ENCODE measurements around the gene ST3GAL2.
"Not testable (repeated sequence)": the region's sequence is repeated elsewhere in the genome, so short reads cannot be mapped to it uniquely, and the experiment has no call there.

Gene ST3GAL2

GRCh38 chr16:70372921-70373728, 65.8 kb downstream of the ST3GAL2 start:
- no peak overlapping the region for H3K27ac ChIP-seq
- no peak for TF ChIP-seq CTCF (conservative IDR thresholded peaks at IDR 0.05)

GRCh38 chr16:70370924-70371323, 68.0 kb downstream of the ST3GAL2 start:
- H3K27ac ChIP-seq, result no peak overlapping the region
- no peak for TF ChIP-seq CTCF (conservative IDR thresholded peaks at IDR 0.05)

DNA sequence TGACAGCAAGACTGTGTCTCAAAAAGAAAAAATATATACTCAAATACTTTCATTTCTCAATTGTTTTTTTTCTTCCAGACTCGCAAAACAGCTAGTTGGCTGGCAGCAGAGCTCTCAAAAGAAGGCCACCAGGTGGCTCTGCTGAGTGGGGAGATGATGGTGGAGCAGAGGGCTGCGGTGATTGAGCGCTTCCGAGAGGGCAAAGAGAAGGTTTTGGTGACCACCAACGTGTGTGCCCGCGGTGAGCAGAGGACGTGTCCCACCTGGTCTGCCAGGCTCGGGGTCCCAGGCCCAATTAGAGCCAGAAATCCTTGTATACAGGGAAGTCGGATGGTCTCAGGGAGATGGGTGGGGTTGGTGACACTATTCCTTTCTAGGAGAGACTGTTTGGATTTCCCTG, 68.8 kb downstream of the ST3GAL2 start:
- not testable (repeated sequence) for H3K27ac ChIP-seq
- peak; percentile 77 for TF ChIP-seq CTCF (conservative IDR thresholded peaks at IDR 0.05)

- no peak for TF ChIP-seq CTCF (conservative IDR thresholded peaks at IDR 0.05)
- H3K27ac ChIP-seq, result no peak overlapping the region
Observed at GRCh38 chr16:70364399-70364798, 74.5 kb downstream of the ST3GAL2 start.

DNA sequence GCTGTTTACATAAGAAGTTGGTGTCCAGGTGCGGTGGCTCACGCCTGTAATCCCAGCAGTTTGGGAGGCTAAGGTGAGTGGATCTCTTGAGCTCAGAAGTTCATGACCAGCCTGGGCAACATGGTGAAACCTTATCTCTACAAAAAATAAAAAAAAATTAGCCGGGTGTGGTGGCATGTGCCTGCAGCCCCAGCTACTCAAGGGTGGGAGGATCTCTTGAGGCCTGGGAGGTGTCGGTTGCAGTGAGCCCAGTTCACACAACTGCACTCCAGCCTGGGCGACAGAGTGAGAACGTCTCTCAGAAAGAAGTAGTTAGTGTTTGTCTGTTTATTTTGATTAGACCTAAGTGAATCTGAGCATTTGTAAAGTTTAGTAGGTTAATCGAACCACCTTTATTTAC, 79.3 kb downstream of the ST3GAL2 start:
- H3K27ac ChIP-seq, result no peak overlapping the region
- no peak for TF ChIP-seq CTCF (conservative IDR thresholded peaks at IDR 0.05)

DNA sequence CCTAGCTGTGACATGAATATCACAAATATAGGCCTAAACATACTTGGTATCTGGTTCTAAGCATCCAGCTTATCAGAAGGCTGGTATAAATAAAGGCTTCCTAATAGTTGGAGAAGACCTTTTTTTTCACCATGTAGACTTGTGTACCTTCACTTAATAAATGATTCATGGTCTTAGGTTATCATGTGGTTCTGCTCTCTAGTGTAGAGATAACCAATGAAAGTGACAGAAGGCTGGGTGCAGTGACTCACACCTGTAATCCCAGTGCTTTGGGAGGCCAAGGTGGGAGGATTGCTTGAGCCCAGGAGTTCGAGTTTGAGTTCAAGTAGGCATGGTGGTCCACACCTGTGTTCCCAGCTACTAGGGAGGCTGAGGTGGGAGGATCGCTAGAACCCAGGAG, 89.1 kb downstream of the ST3GAL2 start:
- TF ChIP-seq CTCF (conservative IDR thresholded peaks at IDR 0.05), result no peak
- H3K27ac ChIP-seq, result no peak overlapping the region

DNA sequence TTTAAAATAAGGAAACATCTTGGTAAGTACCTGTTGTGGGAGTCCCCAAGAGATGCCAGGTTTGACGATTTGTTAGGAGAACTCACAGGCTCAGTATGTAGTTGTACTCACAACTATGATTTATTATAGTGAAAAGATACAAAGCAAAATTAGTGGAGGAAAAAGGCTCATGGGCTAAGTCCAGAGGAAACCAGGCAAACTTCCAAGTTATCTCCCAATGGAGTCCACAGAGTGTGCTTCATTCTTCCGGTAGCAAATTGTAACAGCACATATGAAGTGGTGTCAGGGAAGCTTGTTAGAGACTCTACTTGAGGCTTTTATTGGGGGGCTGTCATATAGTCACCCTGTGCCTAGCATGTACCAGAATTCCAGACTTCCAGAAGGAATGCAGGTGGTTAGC, 89.9 kb downstream of the ST3GAL2 start:
- no peak for TF ChIP-seq CTCF (conservative IDR thresholded peaks at IDR 0.05)
- H3K27ac ChIP-seq, result no peak overlapping the region

Measured in VCaP (cell line).